ENCODE results near the gene KREMEN2. TPM values are rescaled to one million over a fixed set of nuclear protein-coding genes. Genes with fewer than 3 reads are reported as not detected.
"Not testable (repeated sequence)": the region's sequence is repeated elsewhere in the genome, so short reads cannot be mapped to it uniquely, and the experiment has no call there.

The KREMEN2 gene
- total RNA-seq, 1 donor = under 0.01 TPM

GRCh38 chr16:2938206-2938605 is 25.9 kb upstream of the KREMEN2 start:
- DNase-seq (ENCODE audit: low read depth in 2 of 3, low spot score in 2 of 3) = no peak

GRCh38 chr16:2939968-2940367 is 24.1 kb upstream of the KREMEN2 start:
- no peak for DNase-seq (ENCODE audit: low read depth in 2 of 3, low spot score in 2 of 3)

- no peak for DNase-seq (ENCODE audit: low read depth in 2 of 3, low spot score in 2 of 3)
Measured at GRCh38 chr16:2942045-2942444, 22.0 kb upstream of the KREMEN2 start.

- not testable (repeated sequence) for DNase-seq (ENCODE audit: low read depth in 2 of 3, low spot score in 2 of 3)
Measured at GRCh38 chr16:2943716-2944115, 20.4 kb upstream of the KREMEN2 start.

- DNase-seq (ENCODE audit: low read depth in 2 of 3, low spot score in 2 of 3) = no peak
Measured at GRCh38 chr16:2946649-2947048, 17.4 kb upstream of the KREMEN2 start.

GRCh38 chr16:2948807-2949704 is 15.0 kb upstream of the KREMEN2 start:
- DNase-seq (ENCODE audit: low read depth in 2 of 3, low spot score in 2 of 3) = no peak

GRCh38 chr16:2949705-2950352 is 14.2 kb upstream of the KREMEN2 start:
- no peak for DNase-seq (ENCODE audit: low read depth in 2 of 3, low spot score in 2 of 3)

GRCh38 chr16:2950353-2950724 is 13.7 kb upstream of the KREMEN2 start:
- DNase-seq (ENCODE audit: low read depth in 2 of 3, low spot score in 2 of 3) = no peak

GRCh38 chr16:2950773-2951172 is 13.3 kb upstream of the KREMEN2 start:
- DNase-seq (ENCODE audit: low read depth in 2 of 3, low spot score in 2 of 3) = no peak

GRCh38 chr16:2952679-2953078 is 11.4 kb upstream of the KREMEN2 start:
- DNase-seq (ENCODE audit: low read depth in 2 of 3, low spot score in 2 of 3) = no peak

GRCh38 chr16:2953706-2954627 is 10.1 kb upstream of the KREMEN2 start:
- DNase-seq (ENCODE audit: low read depth in 2 of 3, low spot score in 2 of 3) = no peak

- DNase-seq (ENCODE audit: low read depth in 2 of 3, low spot score in 2 of 3) = no peak
Measured at GRCh38 chr16:2954656-2955381, 9.3 kb upstream of the KREMEN2 start.

- no peak for DNase-seq (ENCODE audit: low read depth in 2 of 3, low spot score in 2 of 3)
Measured at GRCh38 chr16:2955438-2955778, 8.7 kb upstream of the KREMEN2 start.

- peak in 1 of 3 donors; percentile 42 for DNase-seq (ENCODE audit: low read depth in 2 of 3, low spot score in 2 of 3)
Measured at GRCh38 chr16:2955779-2956578, 8.1 kb upstream of the KREMEN2 start.

- no peak for DNase-seq (ENCODE audit: low read depth in 2 of 3, low spot score in 2 of 3)
Measured at GRCh38 chr16:2956579-2956956, 7.5 kb upstream of the KREMEN2 start.

GRCh38 chr16:2959206-2959605 is 4.9 kb upstream of the KREMEN2 start:
- no peak for DNase-seq (ENCODE audit: low read depth in 2 of 3, low spot score in 2 of 3)

- DNase-seq (ENCODE audit: low read depth in 2 of 3, low spot score in 2 of 3) = no peak
Measured at GRCh38 chr16:2960183-2961010, 3.7 kb upstream of the KREMEN2 start.

- DNase-seq (ENCODE audit: low read depth in 2 of 3, low spot score in 2 of 3) = no peak
Measured at GRCh38 chr16:2962334-2963073, 1.6 kb upstream of the KREMEN2 start.

Measured in hematopoietic multipotent progenitor cell (in vitro differentiated cells).